ENCODE measurements around the gene ETAA1. TPM values are rescaled to one million over a fixed set of nuclear protein-coding genes. Genes with fewer than 3 reads are reported as not detected.

Gene ETAA1
- total RNA-seq, 6 experiments from 2014 or later = 8.5 to 13.0 (median 11.0) TPM

DNA sequence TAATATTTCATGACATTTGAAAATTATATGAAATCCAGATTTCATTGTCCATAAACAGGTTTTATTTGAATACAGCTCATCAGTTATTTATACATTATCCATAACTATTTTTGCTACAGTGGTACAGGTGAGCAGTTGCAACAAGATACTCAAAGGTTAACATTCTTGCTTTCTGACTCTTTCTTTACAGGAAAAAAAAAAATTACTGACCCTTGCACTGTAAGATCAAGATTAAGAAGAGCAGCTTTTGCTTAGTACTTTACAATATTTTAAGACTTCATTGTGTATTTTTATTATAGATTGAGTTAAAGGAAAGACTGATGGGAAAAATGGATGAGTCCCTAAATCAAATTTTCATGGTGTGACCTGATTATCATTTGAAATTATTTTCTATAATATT, 11.2 kb downstream of the ETAA1 start:
- TF ChIP-seq CTCF (IDR thresholded peaks at IDR 0.05) = no peak
- no peak for DNase-seq
- H3K4me3 Mint-ChIP-seq = no peak overlapping the region
- no peaks in the 10 kb centered on the region for H3K27me3 Mint-ChIP-seq (ENCODE audit: insufficient read depth)
- no peak overlapping the region for H3K27ac Mint-ChIP-seq
- peaks cover 33% of the 10 kb centered on the region for H3K36me3 Mint-ChIP-seq (ENCODE audit: low read depth)
- peaks cover 27% of the 10 kb centered on the region for H3K4me1 Mint-ChIP-seq (ENCODE audit: low read depth)
- H3K9me3 Mint-ChIP-seq = no peaks in the 10 kb centered on the region

- Mint-ChIP-seq H3K27me3 (ENCODE audit: insufficient read depth) (no peaks in the 10 kb centered on the region), H3K9me3 (no peaks in the 10 kb centered on the region)
- DNase-seq = no peak
Measured at GRCh38 chr2:67412424-67412823, 15.3 kb downstream of the ETAA1 start.

GRCh38 chr2:67414867-67415266, 17.7 kb downstream of the ETAA1 start:
- H3K4me3 Mint-ChIP-seq = no peak overlapping the region
- no peaks in the 10 kb centered on the region for H3K27me3 Mint-ChIP-seq (ENCODE audit: insufficient read depth)
- H3K4me1 Mint-ChIP-seq (ENCODE audit: low read depth) = peaks cover 27% of the 10 kb centered on the region
- H3K27ac Mint-ChIP-seq = no peak overlapping the region
- no peak for TF ChIP-seq CTCF (IDR thresholded peaks at IDR 0.05)
- H3K9me3 Mint-ChIP-seq = no peaks in the 10 kb centered on the region
- no peak for DNase-seq
- H3K36me3 Mint-ChIP-seq (ENCODE audit: low read depth) = no peaks in the 10 kb centered on the region

More at GRCh38 chr2:67412424-67412823, 15.3 kb downstream of the ETAA1 start:
- H3K4me1 Mint-ChIP-seq (ENCODE audit: low read depth) = peaks cover 27% of the 10 kb centered on the region
- peaks cover 6% of the 10 kb centered on the region; the same call in 1 of the 2 replicates for H3K36me3 Mint-ChIP-seq (ENCODE audit: low read depth)
- no peak overlapping the region for H3K27ac Mint-ChIP-seq
- H3K4me3 Mint-ChIP-seq = no peak overlapping the region
- TF ChIP-seq CTCF (IDR thresholded peaks at IDR 0.05) = no peak

DNA sequence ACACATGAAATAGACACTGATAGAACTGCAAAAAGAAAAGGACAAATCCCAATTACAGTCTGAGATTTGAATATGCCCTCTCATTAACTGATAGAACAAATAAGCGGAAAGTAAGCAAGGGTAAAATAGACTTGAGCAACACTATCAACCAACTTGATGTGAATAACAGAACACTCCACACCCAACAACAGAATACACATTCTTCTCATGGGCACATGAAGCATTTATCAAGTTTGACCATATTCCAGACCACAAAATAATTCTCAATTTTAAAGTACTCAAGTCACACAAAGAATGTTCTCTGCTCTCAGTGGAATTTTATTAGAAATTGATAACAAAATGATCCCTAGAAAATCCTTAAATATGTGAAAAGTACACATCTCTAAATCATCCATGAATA, 19.0 kb downstream of the ETAA1 start:
- H3K27me3 Mint-ChIP-seq (ENCODE audit: insufficient read depth) = no peaks in the 10 kb centered on the region
- H3K4me1 Mint-ChIP-seq (ENCODE audit: low read depth) = peaks cover 27% of the 10 kb centered on the region
- no peaks in the 10 kb centered on the region for H3K9me3 Mint-ChIP-seq
- DNase-seq = no peak
- H3K27ac Mint-ChIP-seq = no peak overlapping the region
- no peaks in the 10 kb centered on the region for H3K36me3 Mint-ChIP-seq (ENCODE audit: low read depth)
- no peak overlapping the region for H3K4me3 Mint-ChIP-seq
- TF ChIP-seq CTCF (IDR thresholded peaks at IDR 0.05) = no peak

- Mint-ChIP-seq H3K36me3 (ENCODE audit: low read depth) (peaks cover 16% of the 10 kb centered on the region), H3K4me3 (no peak overlapping the region), H3K27ac (no peak overlapping the region), H3K27me3 (ENCODE audit: insufficient read depth) (no peaks in the 10 kb centered on the region), H3K9me3 (peaks cover 15% of the 10 kb centered on the region), H3K4me1 (ENCODE audit: low read depth) (no peaks in the 10 kb centered on the region)
- no peak for DNase-seq
- TF ChIP-seq CTCF (IDR thresholded peaks at IDR 0.05) = no peak
Measured at GRCh38 chr2:67423489-67423888, 26.4 kb downstream of the ETAA1 start.

GRCh38 chr2:67436221-67436620, 39.1 kb downstream of the ETAA1 start:
- peaks cover 9% of the 10 kb centered on the region for H3K36me3 Mint-ChIP-seq (ENCODE audit: low read depth)
- H3K4me1 Mint-ChIP-seq (ENCODE audit: low read depth) = peaks cover 23% of the 10 kb centered on the region
- no peak for DNase-seq
- H3K9me3 Mint-ChIP-seq = peaks cover 7% of the 10 kb centered on the region; the same call in 1 of the 2 replicates
- peaks cover 1% of the 10 kb centered on the region for H3K27me3 Mint-ChIP-seq (ENCODE audit: insufficient read depth)
- H3K27ac Mint-ChIP-seq = no peak overlapping the region
- TF ChIP-seq CTCF (IDR thresholded peaks at IDR 0.05) = no peak
- no peak overlapping the region for H3K4me3 Mint-ChIP-seq
